Left lung (tissue), 10 donors: Measurements from ENCODE around the gene OLA1. TPM values are rescaled to one million over a fixed set of nuclear protein-coding genes. Genes with fewer than 3 reads are reported as not detected.
A peak's percentile ranks its signal among the peaks of the same experiment; 100 is the strongest.

Source experiments
- ATAC-seq: fragments of 200-7000 bp; cut with Tn5 transposase; one replicate; pipeline ENCODE4 v1.9.1; 2020; ENCODE audit warnings: moderate library complexity
- DNase-seq, 4 donors: peaks; one replicate each; pipeline ENCODE4 v3.0.0-alpha.2; 2013 to 2020
- H3K27ac ChIP-seq, 2 donors: fragments of 200-600 bp; sonication (generic) in 1 of 2; one replicate each; pipeline versions ENCODE4 v1.5.0 to v1.8.0; 2020 to 2021
- H3K27me3 ChIP-seq, 2 donors: fragments of 200-600 bp; sonication (generic) in 1 of 2; one replicate each; pipeline versions ENCODE4 v1.5.0 to v1.8.0; 2020 to 2021
- H3K36me3 ChIP-seq, 2 donors: fragments of 200-600 bp; sonication (generic) in 1 of 2; one replicate each; pipeline versions ENCODE4 v1.5.0 to v1.8.0; 2020 to 2021
- H3K4me1 ChIP-seq, 2 donors: fragments of 200-600 bp; one replicate each; pipeline ENCODE4 v1.8.0; 2021
- H3K4me3 ChIP-seq, 2 donors: fragments of 200-600 bp; sonication (generic) in 1 of 2; one replicate each; pipeline versions ENCODE4 v1.5.0 to v1.8.0; 2020 to 2021; ENCODE audit warnings: mild to moderate bottlenecking in 1 of 2
- H3K9me3 ChIP-seq, 2 donors: fragments of 200-600 bp; sonication (generic) in 1 of 2; one replicate each; pipeline versions ENCODE4 v1.5.0 to v1.8.0; 2020 to 2021
- intact Hi-C, 2 donors: fragments of 100-400 bp; cut with DNase I; formaldehyde crosslinking; loops; one replicate each; pipeline versions ENCODE4 v1.11.2 to v1.14.2; 2022
- polyA plus RNA-seq, 6 donors: library from polyadenylated mRNA; unstranded; fragments of 120-200 nt; gene quantifications; one replicate each; pipeline ENCODE4 v1.2.1, GENCODE V29; 2013; ENCODE audit not compliant: insufficient read length in 6 of 6
- total RNA-seq, 2 donors: library from RNA; stranded (reverse); fragmentation: NEBNext Ultra II Directional; extraction: Animal tissue kit (Norgen Biotek cat#: 25700); gene quantifications; one replicate each; pipeline ENCODE4 v1.2.1, GENCODE V29; 2021
- TF ChIP-seq, protein P1 (sequence below), 2 donors: fragments of 200-600 bp; sonication (generic) in 1 of 2; IDR thresholded peaks; one replicate each; pipeline versions ENCODE4 v1.5.0 to v1.8.0; 2021; ENCODE audit warnings: antibody characterized with exemption in 2 of 2
- donor health status: DM: no; HTN: yes; CAD: no.
- donor health status: DM: no; HTN: no; CAD: no.

Gene OLA1
- total and polyA plus RNA-seq, 8 donors: 66.3 to 130 (median 112) TPM

DNA sequence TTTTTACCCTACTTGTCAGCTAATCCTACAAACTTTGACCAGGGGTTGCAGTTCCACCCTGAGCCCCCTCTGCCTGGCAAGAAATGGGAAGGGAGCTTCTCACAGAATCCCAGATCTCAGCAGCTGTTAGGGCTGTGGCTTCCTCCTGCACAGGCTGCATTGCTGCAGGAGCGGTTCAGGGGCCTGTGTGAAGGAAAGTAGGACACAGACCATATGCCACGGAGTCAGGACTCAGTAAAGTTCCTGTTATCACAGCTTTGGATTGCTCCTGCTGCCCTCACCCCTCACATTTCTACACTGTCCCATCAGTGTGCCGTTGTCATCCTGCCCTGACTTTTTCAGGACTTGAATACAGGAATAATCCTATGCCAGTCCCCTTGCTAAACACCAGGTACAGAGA lies 220.4 kb downstream of the OLA1 start:
- TF ChIP-seq, protein P1, sequence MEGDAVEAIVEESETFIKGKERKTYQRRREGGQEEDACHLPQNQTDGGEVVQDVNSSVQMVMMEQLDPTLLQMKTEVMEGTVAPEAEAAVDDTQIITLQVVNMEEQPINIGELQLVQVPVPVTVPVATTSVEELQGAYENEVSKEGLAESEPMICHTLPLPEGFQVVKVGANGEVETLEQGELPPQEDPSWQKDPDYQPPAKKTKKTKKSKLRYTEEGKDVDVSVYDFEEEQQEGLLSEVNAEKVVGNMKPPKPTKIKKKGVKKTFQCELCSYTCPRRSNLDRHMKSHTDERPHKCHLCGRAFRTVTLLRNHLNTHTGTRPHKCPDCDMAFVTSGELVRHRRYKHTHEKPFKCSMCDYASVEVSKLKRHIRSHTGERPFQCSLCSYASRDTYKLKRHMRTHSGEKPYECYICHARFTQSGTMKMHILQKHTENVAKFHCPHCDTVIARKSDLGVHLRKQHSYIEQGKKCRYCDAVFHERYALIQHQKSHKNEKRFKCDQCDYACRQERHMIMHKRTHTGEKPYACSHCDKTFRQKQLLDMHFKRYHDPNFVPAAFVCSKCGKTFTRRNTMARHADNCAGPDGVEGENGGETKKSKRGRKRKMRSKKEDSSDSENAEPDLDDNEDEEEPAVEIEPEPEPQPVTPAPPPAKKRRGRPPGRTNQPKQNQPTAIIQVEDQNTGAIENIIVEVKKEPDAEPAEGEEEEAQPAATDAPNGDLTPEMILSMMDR (IDR thresholded peaks at IDR 0.05): no peak
- no peak overlapping the region for H3K4me3 ChIP-seq
- no peaks in the 10 kb centered on the region for H3K9me3 ChIP-seq
- peak overlapping the region in 1 of 2 donors; percentile 13 for H3K27ac ChIP-seq
- H3K4me1 ChIP-seq: peaks cover 10 to 69% of the 10 kb centered on the region in 2 donors
- intact Hi-C loops: no loop called here
- no peaks in the 10 kb centered on the region for H3K36me3 ChIP-seq
- H3K27me3 ChIP-seq: no peaks in the 10 kb centered on the region
- DNase-seq (no peak), ATAC-seq (no peak)

GRCh38 chr2:174026122-174026845 lies 222.0 kb downstream of the OLA1 start:
- Histone ChIP-seq H3K4me1 (peaks cover 10 to 70% of the 10 kb centered on the region in 2 donors), H3K4me3 (no peak overlapping the region), H3K36me3 (no peaks in the 10 kb centered on the region), H3K27me3 (no peaks in the 10 kb centered on the region), H3K27ac (peak overlapping the region; percentile 85 to 92), H3K9me3 (no peaks in the 10 kb centered on the region)
- no peak for DNase-seq
- no peak for ATAC-seq
- intact Hi-C loops: no loop called here
- TF ChIP-seq, protein P1 (IDR thresholded peaks at IDR 0.05): no peak

DNA sequence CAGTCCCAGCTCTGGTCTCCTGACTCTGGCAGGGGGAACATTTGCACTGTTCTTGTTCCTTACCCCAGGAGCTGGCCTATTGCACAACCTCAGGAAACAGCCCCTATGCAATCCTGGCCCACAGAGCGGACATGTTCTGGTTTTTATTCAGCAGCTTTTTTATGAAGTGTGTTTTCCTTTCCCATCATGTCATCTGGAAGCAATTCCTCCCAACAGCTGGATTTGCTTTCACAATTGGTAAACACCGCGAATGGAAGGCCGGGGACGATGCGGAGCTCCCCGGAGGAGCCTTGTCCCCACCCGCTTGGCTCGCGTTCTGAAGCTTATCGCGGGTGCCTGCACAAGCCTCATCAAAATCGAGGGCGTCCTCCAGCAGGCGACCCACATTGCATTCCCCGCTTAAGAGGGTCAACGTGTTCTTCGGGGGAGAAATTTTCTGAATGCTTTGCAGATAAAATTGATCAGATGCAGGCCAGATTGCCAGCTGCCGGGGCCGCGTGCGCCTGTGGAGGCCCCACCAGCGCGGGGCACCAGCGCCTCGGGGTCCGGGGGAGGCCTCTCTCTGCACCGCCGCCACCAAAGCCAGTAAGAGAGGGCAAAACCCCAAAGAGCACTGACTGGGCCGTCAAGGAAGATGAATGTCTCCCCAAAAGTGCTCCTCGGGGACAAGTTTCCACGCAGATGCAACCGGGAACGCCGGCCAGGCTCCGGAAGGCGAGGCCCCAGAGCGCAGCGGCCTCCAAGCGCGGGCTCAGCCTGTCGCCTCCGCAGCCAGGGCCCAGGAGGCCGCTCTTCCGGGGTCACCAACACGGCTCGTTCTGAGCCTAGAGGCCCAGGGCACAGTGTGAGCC lies 222.8 kb downstream of the OLA1 start:
- Histone ChIP-seq H3K9me3 (no peaks in the 10 kb centered on the region), H3K27ac (peak overlapping the region; percentile 85 to 92), H3K4me1 (peaks cover 10 to 71% of the 10 kb centered on the region in 2 donors), H3K36me3 (no peaks in the 10 kb centered on the region), H3K27me3 (no peaks in the 10 kb centered on the region), H3K4me3 (no peak overlapping the region)
- peak; percentile 81 to 96 (median 90) for DNase-seq
- TF ChIP-seq, protein P1 (IDR thresholded peaks at IDR 0.05): no peak
- intact Hi-C loops: no loop called here
- ATAC-seq: peak; percentile 80

- no peaks in the 10 kb centered on the region for H3K27me3 ChIP-seq
- TF ChIP-seq, protein P1 (IDR thresholded peaks at IDR 0.05): no peak
- intact Hi-C loops: no loop called here
- H3K36me3 ChIP-seq: no peaks in the 10 kb centered on the region
- H3K4me3 ChIP-seq: no peak overlapping the region
- peaks cover 10 to 71% of the 10 kb centered on the region in 2 donors for H3K4me1 ChIP-seq
- peak in 3 of 4 donors; percentile 62 to 89 (median 74) for DNase-seq
- peak overlapping the region; percentile 85 to 92 for H3K27ac ChIP-seq
- ATAC-seq: peak; percentile 44
- no peaks in the 10 kb centered on the region for H3K9me3 ChIP-seq
These were observed 223.6 kb downstream of the OLA1 start for GRCh38 chr2:174024524-174025270.
